GM18502 (cell line): ENCODE results near the gene OR6J1.
"Not testable (repeated sequence)": the region's sequence is repeated elsewhere in the genome, so short reads cannot be mapped to it uniquely, and the experiment has no call there.

Experiments
- ATAC-seq: cut with Tn5 transposase; IDR thresholded peaks from one replicate; pipeline ENCODE4 v1.9.1; 2021; ENCODE audit warnings: mild to moderate bottlenecking; ENCODE audit not compliant: unreplicated experiment, poor library complexity

The OR6J1 gene

DNA sequence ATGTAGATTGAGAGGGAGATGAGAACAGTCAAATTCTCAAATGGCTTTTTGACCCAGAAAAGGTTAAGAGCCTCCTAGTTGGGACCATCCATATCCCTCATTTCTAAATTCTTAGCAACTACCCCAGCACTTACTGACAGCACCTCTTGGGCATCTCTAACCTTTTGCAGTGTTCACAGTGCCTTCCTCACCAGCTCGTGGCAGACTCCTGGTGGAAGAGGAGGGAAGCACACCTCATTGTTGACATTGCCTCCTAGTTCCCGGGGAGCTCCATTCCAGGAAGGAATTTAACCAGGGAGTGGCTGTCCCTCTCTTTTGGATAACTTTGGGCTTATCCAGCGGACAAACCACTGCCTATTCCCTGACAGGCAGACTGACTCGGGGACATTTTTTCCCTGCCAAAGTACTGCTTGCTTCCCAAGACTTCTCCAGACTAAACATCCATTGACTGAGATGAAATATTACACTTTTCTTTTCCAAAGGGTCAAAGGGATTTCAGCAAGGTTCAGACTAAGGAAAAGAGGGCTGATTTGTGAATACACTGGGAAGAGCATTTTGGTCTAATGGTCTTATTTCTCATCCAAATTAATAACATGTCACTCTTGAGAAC is 9.0 kb upstream of the OR6J1 start:
- peak; percentile 58 for ATAC-seq

- ATAC-seq: no peak
Observed at GRCh38 chr14:22651586-22651985, 7.4 kb upstream of the OR6J1 start.

DNA sequence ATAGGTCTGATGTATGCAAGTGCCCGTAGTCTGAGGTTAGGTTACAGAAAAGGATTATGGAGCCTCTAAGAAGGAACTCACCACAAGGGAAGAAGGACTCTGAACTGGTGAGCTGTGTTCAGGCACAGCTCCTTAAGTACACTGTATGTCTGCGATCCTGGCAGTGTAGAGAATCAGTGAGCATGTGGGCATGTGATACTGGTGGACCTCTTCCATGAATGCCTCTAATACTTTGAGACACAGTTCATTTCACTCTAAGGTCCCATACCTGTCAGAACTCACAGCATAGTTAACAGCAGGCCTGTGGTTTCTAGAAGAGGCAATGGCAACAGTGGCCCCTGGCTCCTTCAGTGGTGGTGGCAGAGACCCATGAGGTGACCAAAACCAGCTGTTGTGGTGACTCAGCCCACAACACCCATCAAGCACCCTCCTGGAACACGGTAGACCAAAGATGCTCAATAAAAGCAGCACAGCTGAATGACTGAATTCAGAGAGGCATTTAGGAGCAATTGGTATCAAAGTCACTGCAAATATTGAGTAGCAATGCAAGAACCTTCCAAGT is 6.9 kb upstream of the OR6J1 start:
- ATAC-seq: no peak

DNA sequence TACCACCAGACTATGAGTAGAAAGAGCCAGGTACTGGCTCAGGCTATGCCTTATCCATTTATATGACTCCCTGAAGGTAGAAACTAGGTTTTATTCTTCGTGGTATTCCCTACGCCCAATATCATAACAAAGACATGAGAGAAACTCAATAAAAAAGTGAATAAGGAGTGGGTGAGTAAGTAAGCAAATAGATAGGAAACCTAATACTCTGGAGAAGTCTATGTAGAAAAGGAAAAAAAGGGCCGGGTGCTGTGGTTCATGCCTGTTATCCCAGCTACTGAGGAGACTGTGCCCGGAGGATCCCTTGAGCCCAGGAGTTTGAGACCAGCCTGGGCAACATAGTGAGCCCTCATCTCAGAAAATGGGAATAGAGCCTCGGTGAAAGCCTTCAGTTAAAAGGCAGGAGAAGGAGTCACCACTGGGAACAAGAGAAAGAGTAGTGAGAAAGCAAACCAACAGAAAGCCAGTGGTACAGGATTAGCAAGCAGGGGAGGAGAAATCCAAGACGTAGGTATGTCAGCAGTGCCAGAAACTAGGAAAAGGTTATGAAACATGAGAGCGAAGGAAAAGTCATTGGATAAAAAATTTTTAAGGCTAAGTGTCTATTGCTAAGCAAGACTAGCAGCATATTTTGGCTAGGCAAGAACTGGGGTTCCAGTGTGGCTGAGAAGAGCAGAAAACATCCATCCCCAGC is 6.0 kb upstream of the OR6J1 start:
- no peak for ATAC-seq

DNA sequence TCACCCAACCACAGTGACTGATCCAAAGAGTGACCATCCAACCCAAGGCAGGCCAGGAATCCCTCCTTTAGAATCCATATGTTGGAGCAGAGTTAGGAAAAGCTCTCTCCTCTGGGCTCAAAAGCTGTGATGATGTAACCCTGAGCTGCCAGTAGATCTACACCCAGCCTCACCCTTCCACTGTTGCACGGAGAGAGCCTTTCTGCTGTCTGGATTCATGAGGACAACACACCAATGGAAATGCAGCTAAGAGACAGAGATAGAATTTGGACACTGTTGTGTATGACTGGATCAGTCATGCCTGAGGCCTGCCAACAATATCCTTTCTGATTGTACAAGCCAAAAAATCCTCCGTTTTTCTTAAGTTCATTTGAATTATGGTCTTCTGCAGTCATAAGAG is 4.4 kb upstream of the OR6J1 start:
- ATAC-seq: no peak

DNA sequence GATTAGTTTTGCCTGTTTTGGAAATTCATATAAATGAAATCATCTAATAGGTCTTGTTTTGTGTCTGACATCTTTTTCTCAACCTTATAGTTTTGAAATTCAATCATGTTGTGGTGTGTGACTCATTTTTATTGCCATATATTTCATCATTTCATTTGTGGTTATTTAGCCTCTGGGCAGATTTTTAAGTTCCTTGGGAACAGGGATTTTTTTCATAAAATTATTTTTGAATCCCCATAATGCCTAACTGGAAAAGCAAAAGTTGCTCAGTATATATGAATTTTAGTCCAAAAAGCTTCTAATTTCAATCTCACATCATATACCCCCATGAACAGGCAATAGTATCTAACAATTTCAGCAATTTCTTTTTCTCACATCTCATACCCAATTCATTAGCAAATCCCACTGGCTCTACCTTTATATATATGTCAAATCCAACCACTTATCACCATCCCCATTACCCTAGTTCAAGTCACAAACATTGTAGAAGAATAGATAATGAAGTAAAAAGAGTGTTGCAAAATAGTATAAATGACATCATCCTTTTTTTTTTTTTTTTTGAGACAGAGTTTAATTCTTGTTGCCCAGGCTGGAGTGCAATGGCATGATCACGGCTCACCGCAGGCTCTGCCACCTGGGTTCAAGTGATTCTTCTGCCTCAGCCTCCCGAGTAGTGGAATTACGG is 2.6 kb upstream of the OR6J1 start:
- ATAC-seq: no peak

DNA sequence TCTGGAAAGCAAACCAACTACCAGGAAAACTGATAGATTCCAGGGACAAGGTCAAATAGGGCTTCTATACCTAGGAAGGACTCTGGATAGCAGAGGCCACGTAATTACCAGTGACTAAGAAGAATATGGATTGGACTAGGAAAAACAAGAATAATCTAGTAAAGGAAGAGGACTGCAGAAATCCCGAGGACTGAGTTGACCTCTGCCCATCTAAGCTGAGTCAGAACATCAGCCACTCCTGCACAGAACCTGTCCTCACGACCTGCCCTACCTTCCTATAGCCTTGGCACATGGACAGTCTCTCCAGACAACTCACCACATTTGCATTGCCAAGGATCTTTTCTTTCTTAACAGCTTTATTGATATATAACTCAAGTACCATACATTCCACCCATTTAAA is 2.3 kb downstream of the OR6J1 start:
- ATAC-seq: no peak

DNA sequence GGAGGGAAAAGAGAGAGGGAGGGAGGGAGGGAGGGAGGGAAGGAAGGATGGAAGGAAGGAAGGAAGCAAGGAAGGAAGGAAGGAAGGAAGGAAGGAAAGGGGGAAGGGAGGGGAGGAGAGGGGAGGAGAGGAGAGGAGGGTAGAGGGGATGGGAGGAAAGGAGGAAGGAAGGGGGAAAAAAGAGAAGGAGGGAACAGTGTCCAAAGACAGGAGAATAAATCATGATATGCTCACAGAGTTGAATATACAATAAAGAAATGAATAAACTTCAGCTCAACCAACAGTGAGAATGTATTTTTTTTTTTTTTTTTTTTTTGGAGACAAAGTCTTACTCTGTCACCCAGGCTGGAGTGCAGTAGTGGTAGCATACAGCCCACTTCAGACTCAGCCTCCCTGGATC is 4.0 kb downstream of the OR6J1 start:
- no peak for ATAC-seq

- ATAC-seq: not testable (repeated sequence)
Observed at GRCh38 chr14:22635980-22636379, 8.2 kb downstream of the OR6J1 start.

GRCh38 chr14:22634233-22634900 is 9.8 kb downstream of the OR6J1 start:
- no peak for ATAC-seq

DNA sequence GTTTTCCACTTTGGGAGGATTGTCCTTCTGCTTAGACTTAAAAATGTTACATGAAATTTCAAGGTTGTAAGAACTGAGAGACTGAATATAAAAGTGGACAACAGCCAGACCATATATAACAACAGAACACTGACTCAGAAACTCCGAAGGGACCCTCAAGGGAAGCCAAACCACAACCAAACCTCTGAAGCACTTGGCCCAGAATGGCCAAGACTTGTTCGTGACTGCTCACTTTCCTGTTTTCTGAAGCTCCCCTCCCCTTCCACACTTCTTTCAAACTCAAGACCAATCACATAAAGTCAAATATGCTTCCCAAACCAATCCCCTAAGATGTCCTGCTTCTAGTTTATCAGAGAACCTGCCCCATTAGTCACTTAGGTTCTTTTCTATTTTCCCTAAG is 13.7 kb downstream of the OR6J1 start:
- ATAC-seq: no peak

- ATAC-seq: no peak
Observed at GRCh38 chr14:22630066-22630465, 14.1 kb downstream of the OR6J1 start.

- ATAC-seq: no peak
Observed at GRCh38 chr14:22629361-22629760, 14.8 kb downstream of the OR6J1 start.

DNA sequence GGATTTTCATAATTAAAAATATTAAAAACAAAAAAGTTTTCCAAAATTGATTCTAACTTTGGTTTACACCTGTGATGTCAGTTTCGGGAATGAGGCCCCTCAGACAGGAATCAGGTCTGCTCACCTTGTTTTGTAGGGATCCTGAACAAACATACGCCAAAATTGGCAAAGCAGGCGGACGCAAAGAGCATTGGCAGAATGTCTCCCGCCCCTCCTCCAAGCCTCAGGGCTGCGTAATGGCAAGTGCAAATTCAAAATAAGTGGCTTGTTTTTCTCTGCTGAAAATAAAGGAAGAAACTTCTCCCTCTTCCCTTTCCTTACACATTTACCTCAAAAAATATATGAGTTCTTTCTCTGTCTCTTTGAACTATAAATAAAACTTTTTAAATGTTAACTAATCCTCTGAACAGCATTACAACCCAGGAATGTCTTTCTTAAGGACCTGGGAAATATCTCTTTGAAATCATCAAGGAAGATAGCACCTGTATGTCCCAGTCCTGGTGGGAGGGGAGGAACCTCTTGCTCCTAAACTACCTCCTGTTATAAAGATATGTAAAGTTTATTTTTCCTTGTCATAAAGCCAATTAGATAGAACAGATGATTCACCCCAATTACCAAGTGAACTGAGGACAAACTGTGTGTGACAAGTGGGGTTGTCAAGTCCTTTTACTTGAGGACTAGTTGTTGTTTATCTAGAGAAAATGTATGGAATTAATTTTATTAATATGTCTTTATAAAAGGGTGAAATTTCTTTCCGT is 16.5 kb downstream of the OR6J1 start:
- no peak for ATAC-seq

DNA sequence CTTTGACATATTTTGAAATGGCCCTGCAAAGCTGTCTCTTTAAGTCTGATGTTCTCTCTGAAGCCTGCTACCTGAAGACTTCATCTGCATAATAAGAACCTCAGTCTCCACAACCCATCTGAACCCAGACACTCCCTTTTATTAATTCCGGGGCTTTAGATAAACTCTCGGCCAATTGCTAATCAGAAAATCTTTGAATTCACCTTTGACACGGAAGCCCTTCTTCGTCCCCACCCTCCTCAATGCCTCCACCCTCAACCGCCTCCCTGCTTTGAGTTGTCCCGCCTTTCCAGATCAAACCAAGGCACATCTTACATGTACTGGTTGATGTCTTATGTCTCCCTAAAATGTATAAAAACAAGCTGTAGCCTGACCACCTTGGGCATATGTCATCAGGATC is 17.6 kb downstream of the OR6J1 start:
- ATAC-seq: no peak

DNA sequence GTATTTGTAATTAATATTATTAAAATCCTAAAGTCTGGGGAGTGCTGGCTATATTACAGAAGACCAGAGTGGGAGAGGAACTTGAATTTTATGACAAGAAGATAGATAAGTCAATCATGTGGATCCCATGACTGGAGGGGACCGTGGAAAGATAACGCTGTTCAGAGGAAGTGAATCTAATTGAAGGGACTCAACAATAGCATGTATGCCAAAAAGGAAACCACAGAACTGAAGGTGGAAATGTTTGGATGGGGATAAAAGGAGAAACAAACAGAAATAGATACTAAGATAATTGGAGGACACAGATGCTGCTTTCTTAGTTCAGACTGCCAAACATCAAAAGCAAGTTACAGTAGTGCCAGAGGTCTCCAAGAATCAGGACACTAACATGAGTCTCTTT is 21.1 kb downstream of the OR6J1 start:
- ATAC-seq: no peak

GRCh38 chr14:22622255-22622654 is 21.9 kb downstream of the OR6J1 start:
- ATAC-seq: no peak

DNA sequence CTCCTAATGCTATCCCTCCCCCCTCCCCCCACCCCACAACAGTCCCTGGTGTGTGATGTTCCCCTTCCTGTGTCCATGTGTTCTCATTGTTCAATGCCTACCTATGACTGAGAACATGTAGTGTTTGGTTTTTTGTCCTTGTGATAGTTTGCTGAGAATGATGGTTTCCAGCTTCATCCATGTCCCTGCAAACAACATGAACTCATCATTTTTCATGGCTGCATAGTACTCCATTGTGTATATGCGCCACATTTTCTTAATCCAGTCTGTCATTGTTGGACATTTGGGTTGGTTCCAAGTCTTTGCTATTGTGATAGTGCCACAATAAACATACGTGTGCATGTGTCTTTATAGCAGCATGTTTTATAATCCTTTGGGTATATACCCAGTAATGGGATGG is 28.4 kb downstream of the OR6J1 start:
- not testable (repeated sequence) for ATAC-seq

DNA sequence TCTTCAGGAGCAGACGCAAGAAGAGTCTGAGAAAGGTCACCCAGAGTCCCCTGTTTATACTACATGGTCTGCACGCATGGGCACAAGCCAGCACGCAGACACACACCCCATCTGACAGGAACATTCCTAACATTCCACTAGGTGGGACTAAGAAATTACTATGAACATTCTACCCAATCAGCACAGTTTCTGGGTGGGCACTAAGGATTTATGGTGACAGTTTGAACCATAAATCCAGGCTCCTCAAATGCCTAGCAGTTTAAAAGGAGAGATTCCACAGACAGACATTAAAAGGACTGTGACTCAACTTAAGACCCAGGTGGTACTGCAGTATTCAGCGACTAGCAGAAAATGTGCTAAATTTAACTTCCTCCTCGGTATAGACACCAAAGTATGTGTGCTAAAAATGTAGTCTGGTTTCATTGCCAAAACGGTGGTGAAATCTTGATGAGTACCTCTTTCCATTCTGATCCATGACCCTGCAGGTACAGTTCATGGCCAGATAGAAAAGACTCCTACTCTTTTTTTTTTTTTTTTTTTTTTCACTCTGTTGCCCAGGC is 29.8 kb downstream of the OR6J1 start:
- peak; percentile 47 for ATAC-seq

- no peak for ATAC-seq
Observed at GRCh38 chr14:22613736-22614239, 30.4 kb downstream of the OR6J1 start.
